MM.1S (cell line): ENCODE results near the gene MED25.

ENCODE experiments used
- DNase-seq: peaks from one replicate; pipeline ENCODE4 v3.0.0-alpha.2; 2015
- H2AFZ ChIP-seq: fragments of 300-600 bp; sonication (generic); 2 replicates; pipeline ENCODE4 v1.6.0; 2016; ENCODE audit warnings: antibody characterized with exemption, low read length
- H3F3A ChIP-seq: fragments of 300-600 bp; sonication (generic); 2 replicates; pipeline ENCODE4 v1.6.1; 2016; ENCODE audit warnings: mild to moderate bottlenecking, antibody characterized with exemption, low read length, moderate library complexity, mixed read lengths; ENCODE audit not compliant: insufficient read depth
- H3K27ac ChIP-seq: fragments of 300-600 bp; sonication (generic); 2 replicates; pipeline ENCODE4 v1.5.1; 2016; ENCODE audit warnings: mild to moderate bottlenecking, low read length
- H3K27me3 ChIP-seq: fragments of 300-600 bp; sonication (generic); replicated peaks from 2 replicates; pipeline ENCODE4 v1.6.0; 2016; ENCODE audit warnings: low read length; ENCODE audit not compliant: insufficient read depth
- H3K36me3 ChIP-seq: fragments of 300-600 bp; sonication (generic); replicated peaks from 2 replicates; pipeline ENCODE4 v1.6.1; 2016; ENCODE audit warnings: mild to moderate bottlenecking, low read length, mixed read lengths; ENCODE audit not compliant: insufficient read depth
- H3K4me1 ChIP-seq: fragments of 300-600 bp; sonication (generic); 2 replicates; pipeline ENCODE4 v1.6.1; 2016; ENCODE audit warnings: low read length, mixed read lengths
- H3K4me2 ChIP-seq: fragments of 300-600 bp; sonication (generic); 2 replicates; pipeline ENCODE4 v1.6.0; 2016; ENCODE audit warnings: low read depth, low read length
- H3K4me3 ChIP-seq: fragments of 300-600 bp; sonication (generic); 2 replicates; pipeline ENCODE4 v1.5.1; 2016; ENCODE audit warnings: low read length, mixed read lengths
- H3K79me2 ChIP-seq: fragments of 300-600 bp; sonication (generic); 2 replicates; pipeline ENCODE4 v1.6.1; 2016; ENCODE audit warnings: mixed run types, low read length, mixed read lengths
- H3K9ac ChIP-seq: fragments of 300-600 bp; sonication (generic); 2 replicates; pipeline ENCODE4 v1.6.1; 2016; ENCODE audit warnings: low read length, mixed read lengths
- H3K9me2 ChIP-seq: fragments of 300-600 bp; sonication (generic); replicated peaks from 2 replicates; pipeline ENCODE4 v1.6.1; 2016; ENCODE audit warnings: mild to moderate bottlenecking, low read length, mixed read lengths; ENCODE audit not compliant: insufficient read depth
- H3K9me3 ChIP-seq: fragments of 300-600 bp; sonication (generic); replicated peaks from 2 replicates; pipeline ENCODE4 v1.6.1; 2016; ENCODE audit warnings: mild to moderate bottlenecking, low read length, mixed read lengths; ENCODE audit not compliant: insufficient read depth
- H4K20me1 ChIP-seq: fragments of 300-600 bp; sonication (generic); 2 replicates; pipeline ENCODE4 v1.6.1; 2016; ENCODE audit warnings: mild to moderate bottlenecking, low read length, moderate library complexity, mixed read lengths; ENCODE audit not compliant: insufficient read depth
- EZH2 ChIP-seq: fragments of 300-600 bp; sonication (generic); optimal IDR thresholded peaks from 2 replicates; pipeline ENCODE3; 2017; ENCODE audit warnings: low read depth, mild to moderate bottlenecking, antibody characterized with exemption, low read length, mixed read lengths
- EZH2phosphoT487 ChIP-seq: fragments of 300-600 bp; sonication (generic); IDR thresholded peaks from 2 replicates; pipeline ENCODE4 v1.6.1; 2018; ENCODE audit warnings: antibody characterized with exemption, low read length
- TF ChIP-seq, protein P1 (sequence below): fragments of 300-600 bp; sonication (generic); IDR thresholded peaks from 2 replicates; pipeline ENCODE4 v1.5.1; 2016; ENCODE audit warnings: antibody characterized with exemption, low read length, mixed read lengths

MED25 gene

DNA sequence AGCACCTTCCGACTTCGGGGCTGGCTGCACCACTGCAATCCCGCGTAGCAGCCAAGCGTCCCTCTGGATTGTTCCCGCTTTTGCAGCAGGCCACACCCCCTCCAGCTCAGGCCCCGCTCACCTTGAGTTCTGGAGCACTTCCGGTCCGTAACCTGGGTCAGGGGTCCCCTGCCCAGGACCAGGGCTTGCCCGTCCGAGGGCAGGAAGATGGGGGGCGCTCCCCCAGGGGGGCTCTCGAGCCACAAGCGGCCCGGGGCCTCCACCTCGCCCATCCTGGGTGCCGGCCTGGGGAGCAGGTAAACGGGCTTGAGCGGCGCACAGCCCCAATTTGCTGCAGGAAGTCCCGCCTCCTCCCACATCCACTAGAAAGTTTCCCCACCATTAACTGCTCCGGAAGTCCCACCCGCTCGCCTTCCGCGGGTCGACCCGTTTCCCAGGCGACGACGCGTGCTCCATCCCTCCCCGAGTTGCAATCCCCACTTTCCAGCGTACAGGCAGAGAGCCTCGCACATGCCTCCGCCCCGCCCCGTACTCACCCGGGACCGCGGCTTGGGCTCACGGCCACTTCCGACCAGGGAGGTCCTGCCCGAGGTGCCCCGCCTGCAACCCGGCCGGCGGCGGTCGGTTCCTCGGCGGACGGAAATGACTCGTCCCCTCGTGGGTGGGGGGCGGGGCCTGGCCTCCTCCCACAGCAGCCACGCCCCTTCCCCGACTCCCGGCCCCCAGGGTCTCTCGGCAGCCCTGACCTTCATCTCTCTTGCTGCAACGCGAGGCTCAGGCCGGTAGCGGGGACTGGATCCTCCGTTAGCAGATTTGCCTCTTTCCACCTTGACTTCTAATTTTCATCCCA, 49.1 kb downstream of the MED25 start, which contains the start of gene PNKP:
TSS of gene PNKP (minus strand) at position 644 of the 850 bp plus-strand sequence. CDS start at position 272, 372 bp downstream.
- Histone ChIP-seq H3K9ac (peak within 1 kb of the TSS; percentile 83), H3K27ac (peak within 1 kb of the TSS; percentile 96), H4K20me1 (no peaks in the 10 kb centered on the region), H3K27me3 (no peaks in the 10 kb centered on the region), H2AFZ (peak within 1 kb of the TSS; percentile 83), H3K9me3 (no peaks in the 10 kb centered on the region), H3K79me2 (peaks cover 47% of the 10 kb centered on the region), H3K9me2 (no peaks in the 10 kb centered on the region), H3K4me2 (peak within 1 kb of the TSS; percentile 94), H3F3A (peaks cover 35% of the 10 kb centered on the region), H3K36me3 (peaks cover 7% of the 10 kb centered on the region), H3K4me3 (peak within 1 kb of the TSS; percentile 82), H3K4me1 (peaks cover 30% of the 10 kb centered on the region)
- TF ChIP-seq, protein P1, sequence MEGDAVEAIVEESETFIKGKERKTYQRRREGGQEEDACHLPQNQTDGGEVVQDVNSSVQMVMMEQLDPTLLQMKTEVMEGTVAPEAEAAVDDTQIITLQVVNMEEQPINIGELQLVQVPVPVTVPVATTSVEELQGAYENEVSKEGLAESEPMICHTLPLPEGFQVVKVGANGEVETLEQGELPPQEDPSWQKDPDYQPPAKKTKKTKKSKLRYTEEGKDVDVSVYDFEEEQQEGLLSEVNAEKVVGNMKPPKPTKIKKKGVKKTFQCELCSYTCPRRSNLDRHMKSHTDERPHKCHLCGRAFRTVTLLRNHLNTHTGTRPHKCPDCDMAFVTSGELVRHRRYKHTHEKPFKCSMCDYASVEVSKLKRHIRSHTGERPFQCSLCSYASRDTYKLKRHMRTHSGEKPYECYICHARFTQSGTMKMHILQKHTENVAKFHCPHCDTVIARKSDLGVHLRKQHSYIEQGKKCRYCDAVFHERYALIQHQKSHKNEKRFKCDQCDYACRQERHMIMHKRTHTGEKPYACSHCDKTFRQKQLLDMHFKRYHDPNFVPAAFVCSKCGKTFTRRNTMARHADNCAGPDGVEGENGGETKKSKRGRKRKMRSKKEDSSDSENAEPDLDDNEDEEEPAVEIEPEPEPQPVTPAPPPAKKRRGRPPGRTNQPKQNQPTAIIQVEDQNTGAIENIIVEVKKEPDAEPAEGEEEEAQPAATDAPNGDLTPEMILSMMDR: no peak
- TF ChIP-seq EZH2: no peak
- DNase-seq: peak; percentile 95

DNA sequence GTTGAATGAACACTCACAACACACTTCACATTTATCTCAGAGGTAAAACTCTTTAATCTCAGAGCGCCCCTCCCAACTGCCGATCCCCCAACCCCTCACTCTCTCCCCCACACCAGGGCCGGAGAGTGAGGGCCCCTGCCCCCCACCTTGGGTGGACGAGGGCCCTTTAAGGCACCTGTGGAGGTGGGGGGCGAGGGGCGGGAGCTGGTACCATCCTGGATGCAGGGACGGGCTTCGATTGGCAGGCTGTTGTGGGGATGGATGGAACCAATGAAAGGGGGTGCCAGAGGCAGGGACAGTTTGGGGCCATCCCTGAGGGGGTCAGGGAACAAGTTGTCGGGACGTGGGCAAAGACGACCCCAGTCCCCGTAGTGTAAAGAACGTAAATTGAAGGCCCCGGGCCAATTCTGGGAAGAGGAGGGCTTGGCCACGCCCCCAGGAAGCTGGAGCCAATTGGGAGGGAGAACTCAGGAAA, 51.0 kb downstream of the MED25 start:
- Histone ChIP-seq H3K9me3 (no peaks in the 10 kb centered on the region), H3K27me3 (no peaks in the 10 kb centered on the region), H4K20me1 (no peaks in the 10 kb centered on the region), H3K4me1 (peaks cover 30% of the 10 kb centered on the region), H3K79me2 (peaks cover 51% of the 10 kb centered on the region), H3K4me3 (peak overlapping the region; percentile 49), H3F3A (peaks cover 35% of the 10 kb centered on the region), H2AFZ (peak overlapping the region; percentile 57; the same call in 1 of the 2 replicates), H3K36me3 (peaks cover 4% of the 10 kb centered on the region), H3K9me2 (no peaks in the 10 kb centered on the region), H3K4me2 (peak overlapping the region; percentile 94), H3K9ac (peak overlapping the region; percentile 5; the same call in 1 of the 2 replicates), H3K27ac (peak overlapping the region; percentile 21; the same call in 1 of the 2 replicates)
- no peak for DNase-seq
- TF ChIP-seq EZH2 (no peak), EZH2phosphoT487 (no peak)
- TF ChIP-seq, protein P1: no peak

DNA sequence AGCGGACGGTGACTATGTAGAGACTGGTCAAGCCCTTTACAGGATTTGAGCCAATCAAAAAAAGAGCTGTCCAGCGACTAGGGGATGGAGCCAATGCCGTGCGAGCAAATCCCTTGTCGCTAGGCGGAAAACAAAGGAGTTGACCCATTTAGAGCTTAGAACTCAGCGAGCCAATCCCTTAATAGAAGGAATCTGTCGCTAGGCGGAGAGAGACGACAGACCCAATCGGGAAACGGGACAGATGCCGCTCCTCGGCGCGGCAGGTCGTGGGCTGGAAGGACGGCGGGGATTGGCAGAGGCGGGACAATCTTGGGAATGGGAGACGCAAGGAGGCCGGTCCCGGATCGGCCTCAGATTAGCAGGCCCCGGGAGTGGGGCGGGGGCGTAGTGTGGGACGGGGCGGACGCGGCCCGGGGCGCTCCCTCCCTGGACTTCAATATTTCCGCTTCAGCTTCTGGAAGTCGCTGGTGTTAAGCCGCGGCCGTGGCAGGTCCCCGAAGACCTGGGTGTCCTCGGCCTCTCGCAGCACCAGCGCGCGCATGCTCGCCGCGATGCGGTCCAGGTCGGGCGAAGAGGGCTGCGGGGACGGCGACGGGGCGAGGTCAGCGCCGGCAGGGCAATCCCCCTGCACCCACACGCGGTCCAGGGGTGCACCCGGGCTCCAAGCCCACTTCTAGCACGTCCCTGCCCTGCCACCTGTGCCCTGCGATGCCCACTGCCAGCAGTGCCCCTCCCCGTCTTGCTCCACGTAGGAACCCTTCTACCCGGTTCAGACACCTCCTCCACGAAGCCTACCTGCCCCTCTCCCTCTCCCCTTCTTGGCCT, 51.6 kb downstream of the MED25 start:
- H3K36me3 ChIP-seq: no peaks in the 10 kb centered on the region; the same call in 1 of the 2 replicates
- peak overlapping the region; percentile 94 for H3K4me2 ChIP-seq
- peak overlapping the region; percentile 63 for H2AFZ ChIP-seq
- no peaks in the 10 kb centered on the region for H3K9me3 ChIP-seq
- TF ChIP-seq, protein P1: no peak
- no peak for TF ChIP-seq EZH2phosphoT487
- TF ChIP-seq EZH2: no peak
- no peaks in the 10 kb centered on the region for H3K27me3 ChIP-seq
- H3K27ac ChIP-seq: peak overlapping the region; percentile 70; the same call in 1 of the 2 replicates
- peak overlapping the region; percentile 63 for H3K9ac ChIP-seq
- H3K4me3 ChIP-seq: peak overlapping the region; percentile 68
- H4K20me1 ChIP-seq: no peaks in the 10 kb centered on the region
- H3K9me2 ChIP-seq: no peaks in the 10 kb centered on the region
- peaks cover 35% of the 10 kb centered on the region for H3F3A ChIP-seq
- H3K4me1 ChIP-seq: peaks cover 30% of the 10 kb centered on the region
- peak; percentile 99 for DNase-seq
- H3K79me2 ChIP-seq: peaks cover 51% of the 10 kb centered on the region
